ENCODE results near the gene RAB17.

The RAB17 gene

DNA sequence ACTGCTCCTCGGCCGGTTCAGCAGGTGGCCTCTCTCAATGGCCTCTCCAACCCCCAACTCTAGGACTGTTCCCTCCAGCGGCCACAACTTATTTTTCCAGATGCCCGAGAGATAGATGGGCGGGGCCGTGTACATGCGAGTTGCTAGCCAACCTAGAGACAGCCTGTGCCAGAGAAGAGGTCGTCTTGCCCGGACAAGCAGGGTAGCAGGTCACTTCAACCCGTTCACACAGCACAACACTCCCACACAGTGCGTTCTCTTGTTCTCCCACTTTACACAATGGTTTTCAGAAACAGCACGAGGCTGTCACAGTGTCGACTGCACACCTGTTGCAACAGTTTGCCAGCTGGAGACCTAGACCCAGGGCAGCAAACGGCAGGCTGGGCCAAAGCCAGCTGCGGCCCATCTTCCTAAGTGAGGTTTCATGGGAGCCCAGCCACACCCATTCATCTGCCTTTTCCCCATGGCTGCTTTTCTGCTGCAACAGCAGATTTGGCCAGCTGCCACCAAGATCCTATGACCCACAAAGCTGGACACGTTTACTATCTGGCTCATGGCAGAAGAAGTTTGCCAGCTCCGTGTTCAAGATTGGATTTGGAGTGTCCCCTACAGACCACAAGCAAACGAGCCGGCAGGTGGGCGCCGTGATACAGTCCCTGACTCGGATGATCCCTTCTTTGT, 31.4 kb downstream of the RAB17 start:
- DNase-seq (ENCODE audit: low spot score), result no peak

DNA sequence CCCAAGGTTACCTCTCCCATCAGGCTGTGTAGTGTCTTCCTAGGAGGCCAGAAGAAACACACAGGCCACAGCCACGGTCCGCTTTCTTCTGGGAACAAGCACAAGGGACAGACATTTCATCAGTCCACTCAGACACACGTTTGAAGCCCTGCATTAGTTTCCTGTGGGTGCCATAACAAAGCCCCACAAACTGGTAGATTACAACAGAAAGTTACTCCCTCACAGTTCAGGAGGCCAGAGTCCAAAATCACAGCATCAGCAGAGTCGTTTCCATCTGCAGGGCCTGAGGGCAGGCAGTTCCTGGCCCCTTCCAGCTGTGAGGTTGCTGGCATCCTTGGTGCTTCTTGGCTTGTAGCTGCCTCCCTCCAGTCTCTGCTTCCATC, 32.9 kb downstream of the RAB17 start:
- DNase-seq (ENCODE audit: low spot score), result no peak

DNA sequence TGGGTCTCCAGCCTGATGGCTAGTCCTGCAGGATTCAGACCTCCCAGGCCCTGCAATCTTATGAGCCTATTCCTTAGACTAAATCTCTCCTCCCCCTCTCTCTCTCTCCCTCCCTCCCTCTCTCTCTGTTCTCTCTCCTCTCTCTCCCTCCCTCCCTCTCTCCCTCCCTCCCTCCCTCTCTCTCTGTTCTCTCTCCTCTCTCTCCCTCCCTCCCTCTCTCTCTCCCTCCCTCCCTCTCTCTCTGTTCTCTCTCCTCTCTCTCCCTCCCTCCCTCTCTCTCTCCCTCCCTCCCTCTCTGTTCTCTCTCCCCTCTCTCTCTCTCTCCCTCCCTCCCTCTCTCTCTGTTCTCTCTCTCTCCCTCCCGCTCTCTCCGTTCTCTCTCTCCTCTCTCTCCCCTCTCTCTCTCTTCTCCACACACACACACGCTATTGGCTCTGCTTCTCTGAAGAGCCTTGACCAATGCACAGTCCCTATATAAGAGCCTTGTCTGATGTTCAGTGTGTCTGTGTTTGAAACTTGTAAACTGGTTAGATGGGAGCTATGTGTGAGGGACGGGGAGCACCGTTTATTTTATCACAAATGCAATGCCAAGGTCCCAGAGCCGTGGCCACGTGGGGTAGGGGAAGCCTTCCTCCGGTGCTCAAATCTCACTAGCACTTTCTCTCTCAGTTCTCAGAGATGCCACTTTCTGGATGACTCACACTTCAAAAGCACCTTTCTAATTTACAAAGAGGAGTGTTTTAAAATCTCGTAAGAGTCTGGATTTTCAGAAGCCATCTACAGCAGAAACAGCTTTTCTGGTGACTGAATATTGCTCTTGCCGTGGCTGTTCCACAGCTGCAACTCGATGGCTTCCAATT, 33.5 kb downstream of the RAB17 start:
- DNase-seq (ENCODE audit: low spot score), result no peak

DNA sequence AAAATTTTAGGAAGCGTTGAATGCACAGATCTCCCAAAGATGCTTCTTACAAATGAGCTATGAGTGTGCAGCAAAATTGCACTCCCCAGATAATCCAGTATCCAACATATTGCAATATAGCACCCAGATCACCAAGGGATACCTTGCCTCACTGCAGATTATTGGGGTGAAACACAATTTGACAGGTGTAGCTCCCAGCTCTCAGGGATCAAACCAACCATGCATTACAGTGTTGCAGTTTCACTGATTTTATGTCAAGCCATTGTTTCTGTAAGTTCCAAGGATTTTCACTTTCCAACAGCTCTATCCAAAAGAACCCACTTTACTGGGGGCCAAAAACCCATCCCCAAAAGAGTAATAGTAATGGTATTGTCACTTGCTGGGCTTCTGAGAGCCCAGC, 35.0 kb downstream of the RAB17 start:
- DNase-seq (ENCODE audit: low spot score), result no peak

DNA sequence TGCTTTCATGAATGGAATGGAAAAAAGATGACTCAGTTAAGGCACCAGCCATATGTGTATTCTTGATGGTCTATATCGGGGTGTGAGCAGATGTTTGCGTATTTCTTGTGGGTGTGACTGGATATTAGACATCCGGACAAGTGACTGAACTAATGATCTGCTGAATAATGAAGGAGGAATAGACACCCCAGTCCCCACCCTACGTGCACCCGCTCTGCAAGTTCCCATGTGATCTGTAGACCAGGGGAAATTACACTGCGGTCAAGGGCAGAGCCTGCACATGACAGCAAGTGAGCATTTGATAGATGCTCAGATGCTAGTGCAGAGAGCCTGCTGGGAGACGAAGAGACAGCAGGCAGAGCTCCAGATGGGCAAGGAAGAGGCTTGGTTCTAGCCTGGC, 36.6 kb downstream of the RAB17 start:
- no peak for DNase-seq (ENCODE audit: low spot score)

DNA sequence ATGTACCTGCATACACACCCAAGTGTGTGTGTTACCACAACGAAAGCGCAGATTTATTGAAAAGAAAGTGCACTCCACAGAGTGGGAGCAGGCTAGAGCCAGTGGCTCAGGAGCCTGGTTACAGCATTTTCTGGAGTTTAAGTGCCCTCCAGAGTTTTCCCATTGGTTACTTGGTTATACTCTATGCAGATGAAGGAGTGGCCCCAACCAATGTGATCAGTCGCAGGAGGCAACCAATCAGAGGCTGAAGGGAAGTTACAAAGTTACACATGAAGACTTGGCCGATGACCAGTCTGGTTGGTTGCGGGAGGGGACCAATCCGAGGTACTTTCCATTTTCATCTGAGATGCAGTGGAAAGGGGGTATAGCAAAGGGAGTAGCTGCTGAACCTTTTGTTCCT, 37.6 kb downstream of the RAB17 start:
- no peak for DNase-seq (ENCODE audit: low spot score)

DNA sequence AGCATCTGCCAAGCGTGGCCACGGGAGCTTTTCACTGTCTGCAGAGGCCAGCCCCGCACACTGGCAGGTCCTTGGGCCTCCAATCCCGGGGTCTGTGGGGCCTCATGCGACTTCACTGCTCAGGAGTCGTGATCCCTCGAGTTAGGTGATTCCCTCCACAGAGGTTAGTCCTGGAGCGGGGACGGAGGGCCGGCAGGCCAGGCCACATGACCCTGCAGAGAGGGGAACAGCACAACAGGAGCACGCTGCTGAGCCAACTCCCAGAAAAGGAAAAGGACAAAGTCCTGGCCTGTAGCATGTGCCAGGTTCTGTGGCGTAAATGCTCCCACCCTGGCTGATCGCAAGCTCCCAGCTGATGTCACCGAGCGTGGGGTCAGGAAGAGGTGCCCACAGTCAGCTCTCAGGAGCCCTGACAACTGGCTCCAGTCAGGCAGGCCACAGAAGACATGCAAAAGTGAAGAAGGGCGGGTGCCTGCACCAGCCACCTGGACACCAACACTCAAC, 39.4 kb downstream of the RAB17 start:
- no peak for DNase-seq (ENCODE audit: low spot score)

DNA sequence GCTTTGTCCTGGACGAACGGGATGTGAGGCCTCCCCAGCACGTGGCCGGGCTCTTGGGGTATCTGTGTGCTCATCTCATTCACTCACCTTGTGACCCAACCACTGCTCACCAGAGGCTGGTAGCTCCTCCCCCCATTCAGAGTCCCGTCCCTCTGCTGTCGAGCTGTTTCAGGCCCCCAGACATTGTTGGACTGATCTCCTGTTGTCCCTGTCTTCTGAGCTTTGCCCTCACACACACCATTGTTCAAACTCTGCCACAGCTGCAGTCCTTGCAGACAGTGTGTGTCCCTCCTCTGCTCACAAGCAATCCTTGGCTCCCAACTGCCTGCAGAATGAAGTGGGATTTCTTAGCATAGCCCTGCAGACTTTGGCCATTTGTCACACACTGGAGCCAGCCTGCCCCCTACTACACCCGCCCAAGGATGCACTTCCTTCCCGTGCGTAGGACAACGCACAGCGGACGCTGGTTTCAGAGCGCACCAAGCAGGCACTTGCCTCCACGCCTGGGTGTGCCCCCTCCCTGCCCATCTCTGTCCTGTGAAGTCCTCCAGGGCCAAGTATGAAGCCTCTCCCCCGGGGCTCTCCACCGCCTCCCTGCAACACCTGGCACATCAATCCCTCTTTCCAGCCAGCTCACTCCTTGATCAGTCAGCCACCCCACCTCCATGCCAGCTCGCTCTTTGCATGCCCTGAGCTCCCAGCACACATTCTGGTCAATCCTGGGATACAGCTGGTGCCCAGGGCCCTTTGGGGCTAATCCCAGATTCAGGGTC, 40.7 kb downstream of the RAB17 start:
- no peak for DNase-seq (ENCODE audit: low spot score)

DNA sequence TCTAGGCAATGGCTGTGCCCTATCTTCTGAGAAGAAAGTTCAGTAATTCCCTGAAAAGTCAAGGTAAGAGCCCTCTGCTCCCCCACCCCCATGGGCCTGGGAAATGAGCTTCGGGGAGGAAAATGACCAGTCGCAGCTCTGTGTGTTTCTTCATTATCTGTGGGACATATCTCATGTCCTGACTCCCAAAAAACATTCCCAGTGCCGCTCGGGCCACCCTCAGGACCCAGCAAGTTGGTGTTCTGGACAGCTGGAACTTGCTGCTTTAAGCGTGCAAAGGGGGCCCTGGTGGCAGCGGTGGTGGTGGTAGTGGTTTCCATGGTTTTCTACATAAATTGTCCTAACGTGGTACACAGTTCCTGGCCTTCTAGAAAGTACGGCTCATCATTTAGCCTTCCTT, 41.3 kb downstream of the RAB17 start:
- DNase-seq (ENCODE audit: low spot score), result no peak

DNA sequence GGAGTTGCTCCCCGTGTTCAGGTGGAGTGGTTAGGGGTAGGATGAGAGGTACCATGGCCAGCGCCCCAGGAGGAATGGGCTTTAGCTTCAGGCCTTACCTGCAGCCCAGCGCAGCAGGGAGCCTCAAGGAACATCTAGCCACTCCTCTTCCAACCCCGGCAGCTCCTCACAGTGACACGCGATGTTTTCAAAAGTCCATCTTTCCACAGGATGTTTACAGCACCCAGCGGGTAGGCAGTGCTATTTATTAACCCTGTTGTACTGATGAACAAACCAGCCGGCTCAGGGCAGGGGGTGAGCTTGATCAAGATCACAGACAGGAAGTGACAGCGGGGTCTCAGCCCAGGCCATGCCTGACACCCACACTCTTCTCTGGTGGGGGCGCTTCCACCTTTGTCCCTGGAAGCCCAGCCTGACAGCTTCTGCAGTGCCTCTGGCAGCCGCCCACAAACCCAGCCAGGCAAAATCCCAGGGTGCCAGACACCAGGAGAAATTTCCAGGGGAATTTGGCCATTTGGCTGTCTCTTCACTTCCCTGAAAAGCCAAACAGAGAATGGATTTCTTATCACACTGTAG, 42.6 kb downstream of the RAB17 start:
- DNase-seq (ENCODE audit: low spot score), result no peak

DNA sequence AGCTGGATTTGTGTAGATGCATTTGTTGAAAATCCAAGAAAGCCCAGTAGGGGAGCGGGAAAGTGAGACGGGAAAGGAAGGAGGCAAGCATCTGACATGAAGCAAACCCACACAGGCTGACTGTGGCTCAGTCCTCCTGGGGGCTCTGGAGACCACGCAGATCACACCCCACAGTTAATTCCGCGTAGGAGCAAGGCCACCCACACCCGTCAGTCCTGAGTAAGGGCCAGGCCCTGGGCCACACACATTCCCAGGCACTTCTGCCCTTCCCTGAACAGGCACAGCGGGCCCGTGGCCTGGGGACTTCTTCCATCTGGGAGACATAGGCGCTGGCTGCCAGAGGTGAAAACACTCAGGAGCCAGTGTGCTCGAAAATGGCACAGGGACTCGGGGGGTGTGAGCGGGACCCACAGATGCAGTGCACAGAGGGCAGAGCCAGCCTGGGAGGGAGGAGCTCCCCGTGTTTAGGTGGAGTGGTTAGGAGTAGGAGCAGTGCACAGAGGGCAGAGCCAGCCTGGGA, 43.6 kb downstream of the RAB17 start:
- DNase-seq (ENCODE audit: low spot score), result no peak

DNA sequence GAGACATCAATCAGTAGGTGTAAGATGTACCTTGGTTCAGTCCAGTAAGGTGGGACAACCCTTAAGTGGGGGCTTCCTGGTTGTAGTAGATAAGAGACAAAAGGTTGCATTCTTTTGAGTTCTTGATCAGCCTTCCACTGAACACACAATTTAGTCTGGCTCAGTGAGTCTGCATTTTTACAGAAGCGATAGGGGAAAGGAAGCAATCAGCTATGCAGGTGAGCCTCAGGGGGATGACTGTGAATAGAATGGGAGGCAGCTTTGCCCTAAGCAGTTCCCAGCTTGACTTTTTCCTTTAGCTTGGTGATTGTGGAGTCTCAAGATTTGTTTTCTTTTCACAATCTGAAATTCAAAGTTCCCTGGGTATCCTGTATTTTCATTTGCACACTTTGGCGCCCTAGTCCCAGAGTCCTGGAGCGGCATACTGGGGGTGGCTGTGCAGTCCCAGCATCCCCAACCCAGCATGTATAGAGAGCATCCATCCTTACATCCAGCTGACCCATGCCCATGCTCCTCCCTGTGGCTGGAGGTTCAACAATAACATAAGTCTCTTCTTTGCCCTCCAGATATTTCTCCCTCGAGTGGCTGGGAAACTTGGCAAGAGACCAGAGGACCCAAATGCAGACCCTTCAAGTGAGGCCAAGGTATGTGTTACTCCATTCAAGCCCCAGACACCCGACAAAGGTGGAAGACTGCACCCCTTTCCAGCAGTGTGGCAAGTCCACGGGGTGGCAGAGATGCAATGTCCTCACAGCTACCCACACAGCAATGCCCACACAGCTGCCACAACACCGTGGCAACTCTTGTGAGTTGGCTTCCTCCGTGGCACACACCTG, 44.3 kb downstream of the RAB17 start:
- no peak for DNase-seq (ENCODE audit: low spot score)

DNA sequence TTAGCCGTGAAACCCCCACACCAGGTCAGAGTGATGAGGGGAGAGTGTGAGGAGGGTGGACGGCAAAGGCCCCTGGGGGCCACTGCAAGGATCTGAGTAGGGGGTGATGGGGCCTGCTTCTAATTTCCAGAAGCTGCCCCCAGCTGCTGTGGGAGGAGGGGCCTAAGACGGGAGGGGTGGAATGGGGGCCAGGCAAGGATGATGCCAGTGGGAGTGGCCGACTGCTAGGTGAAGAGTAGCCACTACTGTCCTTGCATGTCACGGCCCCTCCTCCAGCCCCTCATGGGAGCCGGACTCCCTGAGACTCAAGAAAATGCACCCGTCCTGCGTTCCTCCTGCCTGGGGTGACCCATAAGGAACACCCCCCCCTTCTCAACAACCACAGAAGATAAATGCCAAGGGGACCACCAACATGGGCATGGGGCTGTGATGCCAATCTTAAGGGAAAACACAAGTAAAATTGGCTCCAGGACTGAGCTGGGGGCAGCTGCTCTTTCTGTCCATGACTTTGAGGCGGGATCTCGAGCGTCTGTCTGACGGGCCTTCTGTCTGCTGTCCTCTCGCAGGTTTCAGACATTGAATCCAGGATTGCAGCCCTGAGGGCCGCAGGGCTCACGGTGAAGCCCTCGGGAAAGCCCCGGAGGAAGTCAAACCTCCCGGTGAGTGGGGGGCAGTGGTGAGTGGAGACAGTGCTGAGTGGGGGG, 48.4 kb downstream of the RAB17 start:
- DNase-seq (ENCODE audit: low spot score), result no peak

DNA sequence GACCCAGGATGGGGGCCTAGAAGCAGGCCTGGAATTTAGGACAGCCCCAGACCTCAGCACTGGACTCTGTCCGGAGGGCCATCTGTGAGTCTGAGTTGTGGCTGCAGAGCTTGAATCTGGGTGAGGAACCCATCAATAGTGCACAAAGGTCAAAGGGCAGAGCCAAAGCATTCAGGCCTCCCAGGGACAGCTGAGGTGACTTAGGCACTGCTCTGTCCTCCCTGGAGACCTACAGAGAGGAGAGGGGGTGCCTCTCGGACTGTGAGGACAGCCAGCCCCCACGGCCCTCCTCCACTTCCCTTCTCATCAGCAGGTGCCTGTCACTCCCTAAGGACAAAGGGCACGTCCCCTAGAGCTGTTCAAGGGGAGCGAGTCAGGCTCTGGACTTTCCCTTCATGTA, 49.3 kb downstream of the RAB17 start:
- DNase-seq (ENCODE audit: low spot score), result no peak

DNA sequence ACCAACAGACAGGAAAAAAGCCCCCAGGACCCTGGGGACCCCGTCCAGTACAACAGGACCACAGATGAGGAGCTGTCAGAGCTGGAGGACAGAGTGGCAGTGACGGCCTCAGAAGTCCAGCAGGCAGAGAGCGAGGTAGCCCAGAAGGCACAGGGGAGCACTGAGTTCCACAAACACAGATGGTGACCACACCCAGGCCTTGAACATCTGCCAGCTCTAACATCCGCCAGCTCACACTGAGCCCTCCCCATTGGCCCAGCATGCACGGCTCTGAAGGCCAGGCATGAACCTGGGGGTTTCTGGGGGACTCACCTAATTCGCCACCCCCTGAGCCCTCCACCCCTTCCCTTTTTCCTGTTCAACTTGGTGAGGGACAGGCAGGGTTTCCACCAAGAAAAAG, 49.7 kb downstream of the RAB17 start:
- DNase-seq (ENCODE audit: low spot score), result peak; percentile 50

DNA sequence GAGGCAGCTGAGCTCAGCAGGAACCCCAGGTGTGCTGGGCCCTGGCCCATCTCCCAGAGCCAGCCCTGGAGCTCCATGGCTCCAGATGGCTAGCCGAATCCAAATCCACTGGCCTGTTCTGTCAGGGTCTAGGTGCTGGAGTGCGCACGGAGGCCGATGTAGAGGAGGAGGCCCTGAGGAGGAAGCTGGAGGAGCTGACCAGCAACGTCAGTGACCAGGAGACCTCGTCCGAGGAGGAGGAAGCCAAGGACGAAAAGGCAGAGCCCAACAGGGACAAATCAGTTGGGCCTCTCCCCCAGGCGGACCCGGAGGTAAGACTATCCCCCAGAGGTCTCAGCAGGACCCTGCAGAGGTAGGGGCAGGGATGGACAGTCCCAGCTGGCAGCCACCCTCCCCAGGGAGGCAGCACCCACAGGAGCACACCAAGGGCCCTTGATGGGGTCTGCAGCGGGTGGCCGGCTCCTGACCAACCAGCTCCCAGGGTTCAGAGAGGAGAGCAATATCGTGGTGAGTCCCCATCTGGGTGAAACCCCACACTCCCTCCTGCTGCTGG, 50.2 kb downstream of the RAB17 start:
- DNase-seq (ENCODE audit: low spot score), result no peak

DNA sequence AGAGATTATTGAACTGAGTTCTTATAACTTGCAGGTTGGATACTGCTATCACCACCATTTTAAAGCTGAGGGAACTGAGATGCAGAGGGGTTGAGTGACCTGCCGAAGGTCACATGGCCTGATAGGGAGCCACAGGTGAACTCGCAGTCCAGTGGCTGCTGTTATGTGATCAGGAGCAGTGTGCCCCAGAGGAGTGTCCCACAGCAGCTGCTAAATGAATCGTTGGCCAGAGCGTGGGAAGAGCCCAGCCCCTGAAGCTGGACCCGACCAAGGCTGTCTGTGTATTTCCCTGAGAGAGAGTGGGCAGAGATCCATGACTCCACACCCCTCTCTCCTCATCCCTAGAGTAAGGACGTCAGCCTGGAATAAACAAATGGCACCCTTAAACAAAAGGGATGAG, 50.9 kb downstream of the RAB17 start:
- no peak for DNase-seq (ENCODE audit: low spot score)

DNA sequence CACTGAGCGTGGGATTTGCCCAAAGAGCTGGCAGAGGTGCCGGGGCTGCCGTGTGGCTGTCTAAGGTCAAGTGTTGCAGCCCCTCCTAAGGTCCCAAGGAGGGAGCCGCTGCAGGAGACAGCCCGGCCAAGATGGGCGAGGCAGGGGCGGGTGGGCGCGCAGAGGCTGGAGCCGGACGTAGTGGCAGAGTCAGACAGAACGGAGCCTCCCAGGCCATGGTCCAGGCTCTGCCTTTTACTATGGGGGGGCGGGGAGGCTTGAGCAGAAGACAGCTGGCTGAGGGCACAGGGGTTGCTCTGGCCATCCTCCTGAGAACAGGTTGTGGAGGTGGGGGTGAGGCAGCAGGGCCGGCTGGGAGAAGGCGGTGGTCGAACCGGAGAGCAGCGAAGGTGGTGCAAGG, 51.6 kb downstream of the RAB17 start:
- no peak for DNase-seq (ENCODE audit: low spot score)

DNA sequence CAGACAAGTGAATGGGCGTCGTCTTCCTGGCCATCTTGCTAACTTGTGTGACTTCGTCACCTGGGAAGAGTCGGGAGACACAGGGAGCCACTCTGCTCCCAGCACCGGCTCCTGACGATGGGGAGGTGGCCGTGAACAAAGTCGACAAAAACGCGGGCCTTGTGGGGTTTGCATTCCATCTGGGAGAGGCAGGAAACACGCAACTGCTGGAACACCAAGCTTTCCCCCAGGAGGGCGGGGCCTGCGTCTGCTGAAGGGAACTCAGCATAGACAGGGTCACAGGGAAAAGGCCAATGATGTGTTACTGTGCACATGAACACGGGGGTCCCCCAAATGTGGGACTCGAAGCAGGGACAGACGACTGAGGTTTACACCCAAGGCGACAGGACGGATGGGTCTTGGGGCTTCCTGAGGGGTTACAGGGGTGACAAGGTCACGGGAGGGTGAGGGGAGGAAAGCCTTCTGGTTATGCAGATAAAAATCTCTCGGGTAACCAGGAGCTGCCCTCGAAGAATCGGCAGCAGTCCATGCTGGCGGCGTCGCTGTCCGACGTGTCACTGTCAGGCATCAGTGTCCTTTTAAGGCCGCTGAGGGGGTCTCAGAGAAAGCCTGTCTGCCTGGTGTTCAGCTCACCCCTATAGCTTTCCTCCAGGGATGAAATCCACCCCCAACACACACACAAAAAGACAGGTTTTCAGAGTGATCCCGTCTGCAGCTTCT, 52.4 kb downstream of the RAB17 start:
- no peak for DNase-seq (ENCODE audit: low spot score)

DNA sequence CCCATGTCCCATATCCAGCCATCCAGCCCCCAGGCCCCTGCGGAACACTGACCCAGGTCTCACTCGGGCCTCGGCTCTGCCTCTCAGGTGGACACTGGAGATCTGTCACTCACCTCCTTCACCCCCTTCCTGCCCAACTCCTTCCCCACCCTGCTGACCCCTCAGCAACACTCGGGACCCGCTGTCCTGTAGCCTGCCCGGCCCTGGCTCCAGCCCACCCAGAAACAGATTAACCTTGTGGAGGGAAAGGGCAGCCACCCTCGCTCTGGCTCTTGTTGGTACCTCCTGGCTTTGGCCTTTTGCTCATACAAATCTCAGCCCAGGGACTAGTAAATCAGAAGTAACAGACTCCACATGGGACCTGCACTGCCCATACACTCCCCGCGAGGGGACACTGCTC, 53.9 kb downstream of the RAB17 start:
- no peak for DNase-seq (ENCODE audit: low spot score)

All from hepatic stellate cell (primary cell).